ENCODE data around the gene TMC4.
A peak's percentile ranks its signal among the peaks of the same experiment; 100 is the strongest.

TMC4 gene

DNA sequence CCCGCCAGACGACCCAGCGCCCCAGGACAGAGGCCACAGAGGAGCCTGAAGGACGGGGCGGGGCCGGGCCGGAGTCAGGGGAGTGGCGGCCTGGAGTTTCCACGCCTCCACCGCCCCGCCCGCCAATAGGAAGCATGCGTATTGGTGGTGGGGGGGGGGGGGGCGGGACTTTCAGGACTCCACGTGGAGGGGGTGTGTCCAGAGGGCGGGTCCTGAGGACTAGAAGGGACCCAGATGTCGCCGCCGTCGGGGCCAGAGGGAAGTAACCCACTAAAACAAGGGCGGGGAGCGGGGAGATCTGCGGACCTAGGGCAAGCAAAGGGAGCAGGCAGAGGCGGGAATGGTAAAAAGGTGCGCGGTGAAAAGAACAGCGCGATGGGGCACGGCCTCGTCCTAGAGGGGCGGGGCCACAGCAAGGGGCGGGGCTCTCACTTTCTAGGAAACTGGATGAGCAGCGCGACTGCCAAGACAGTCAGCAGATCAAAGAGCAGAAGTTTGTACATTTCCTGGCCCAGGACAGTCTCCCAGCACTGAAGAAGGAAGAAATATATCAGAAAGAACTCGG lies 10.6 kb downstream of the TMC4 start:
- no peak for TF ChIP-seq JUND (IDR thresholded peaks at IDR 0.05; ENCODE audit: low read depth)
- peak in 1 of 2 experiments; percentile 88 for DNase-seq (ENCODE audit: low read depth in 1 of 2, low spot score in 1 of 2)
- in situ Hi-C loops (cut with HindIII; ENCODE audit: low pct_unique_long_range_greater_than_20kb, low sequenced_read_pairs): no loop called here

DNA sequence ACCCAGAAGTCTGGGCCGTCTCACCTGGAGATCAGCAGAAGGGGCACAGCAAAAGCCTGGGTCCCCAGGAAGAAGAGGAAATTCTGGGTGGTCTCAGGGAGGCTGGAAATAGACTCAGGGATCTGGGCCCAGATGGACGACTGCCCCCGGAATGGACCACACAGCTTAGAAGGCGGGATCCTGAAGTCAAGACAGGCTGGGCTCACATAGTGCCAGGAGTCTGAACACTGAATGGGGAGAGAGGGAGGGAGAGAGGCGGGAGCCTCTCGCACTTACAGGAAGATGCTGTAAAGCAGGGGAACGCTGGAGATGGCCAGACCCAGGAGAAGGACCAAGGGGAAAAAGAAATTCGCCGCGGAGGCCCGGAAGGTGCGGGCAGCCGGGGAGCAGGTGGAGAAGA lies 12.1 kb downstream of the TMC4 start:
- in situ Hi-C loops (cut with HindIII; ENCODE audit: low pct_unique_long_range_greater_than_20kb, low sequenced_read_pairs): no loop called here
- DNase-seq (ENCODE audit: low read depth in 1 of 2, low spot score in 1 of 2): no peak
- TF ChIP-seq JUND (IDR thresholded peaks at IDR 0.05; ENCODE audit: low read depth): no peak

DNA sequence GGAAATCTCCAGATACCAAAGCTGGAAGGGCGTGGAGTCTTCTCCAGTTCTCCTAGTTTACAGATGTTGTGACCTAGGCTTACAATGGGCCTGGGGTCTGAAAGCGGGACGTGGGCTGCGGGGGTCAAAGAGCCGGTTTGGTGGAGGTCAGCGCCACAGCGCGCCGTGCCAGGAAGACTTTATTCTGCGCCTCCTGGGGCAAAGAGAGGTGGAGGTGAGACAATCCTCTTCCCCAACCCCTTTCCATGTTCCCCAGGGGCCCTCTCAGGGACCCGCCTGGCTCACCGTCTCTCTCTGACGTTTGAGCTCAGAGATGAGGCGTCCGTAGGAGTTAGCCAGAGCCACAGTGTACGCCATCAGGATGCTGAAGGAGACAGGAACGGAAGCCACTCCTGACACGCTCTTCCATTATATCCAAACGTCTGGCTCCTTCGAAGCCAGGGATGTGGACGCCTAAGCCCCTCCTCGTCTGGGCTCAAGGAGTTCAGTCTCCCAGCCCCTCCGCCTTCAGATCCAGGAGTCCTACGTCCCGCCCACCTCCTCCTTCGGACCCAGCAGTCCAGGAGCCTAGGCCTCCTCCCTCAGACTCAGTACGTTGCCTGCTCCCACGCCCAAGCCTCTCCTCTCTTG lies 12.7 kb downstream of the TMC4 start:
- TF ChIP-seq JUND (IDR thresholded peaks at IDR 0.05; ENCODE audit: low read depth): no peak
- in situ Hi-C loops (cut with HindIII; ENCODE audit: low pct_unique_long_range_greater_than_20kb, low sequenced_read_pairs): no loop called here
- DNase-seq (ENCODE audit: low read depth in 1 of 2, low spot score in 1 of 2): no peak

DNA sequence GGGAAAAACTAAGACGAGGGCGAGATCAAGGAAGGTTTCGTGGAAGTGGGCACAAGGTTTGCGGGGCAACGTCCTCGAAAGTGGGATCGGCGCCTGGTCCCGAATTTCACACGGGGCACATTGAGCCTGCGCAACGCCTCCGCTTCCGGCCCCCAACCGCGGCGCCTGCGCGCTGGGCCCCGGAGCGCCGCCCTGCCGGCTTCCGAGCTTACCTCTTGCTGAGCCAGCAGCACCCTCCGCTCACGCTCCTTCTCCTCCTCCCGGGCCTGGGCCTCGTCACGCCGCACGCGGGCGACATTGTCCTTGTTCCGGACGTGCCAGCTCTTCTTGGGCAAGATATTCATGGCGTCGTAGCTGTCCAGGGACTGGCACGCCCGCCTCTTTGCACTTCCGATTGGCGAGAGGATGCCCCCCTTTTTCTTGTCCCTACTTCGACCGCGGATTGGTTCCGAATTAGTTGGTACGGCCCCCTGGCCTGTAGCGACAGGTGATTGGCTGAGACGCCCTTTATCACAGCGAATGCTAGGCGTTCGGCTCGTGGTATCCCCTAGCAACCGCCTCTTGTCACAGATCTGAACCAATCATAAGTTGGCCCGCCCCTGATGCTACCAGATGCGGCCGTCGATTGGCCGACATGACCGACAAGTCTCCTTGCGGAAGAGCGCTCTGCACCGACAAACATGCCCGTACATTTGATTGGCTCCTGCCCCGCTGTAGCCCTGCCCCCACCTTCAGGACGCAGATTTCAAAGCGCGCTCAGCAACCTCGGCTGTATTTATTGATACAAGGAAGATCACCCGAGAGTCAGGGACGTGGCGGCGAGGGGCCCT lies 13.4 kb downstream of the TMC4 start, which contains the start of gene LENG1:
LENG1 (minus strand) TSS at position 370 of the 830 bp plus-strand sequence; CDS start at position 344, 26 bp downstream.
- DNase-seq (ENCODE audit: low read depth in 1 of 2, low spot score in 1 of 2): peak; percentile 94 to 100
- in situ Hi-C loops (cut with HindIII; ENCODE audit: low pct_unique_long_range_greater_than_20kb, low sequenced_read_pairs): no loop called here
- no peak for TF ChIP-seq JUND (IDR thresholded peaks at IDR 0.05; ENCODE audit: low read depth)

DNA sequence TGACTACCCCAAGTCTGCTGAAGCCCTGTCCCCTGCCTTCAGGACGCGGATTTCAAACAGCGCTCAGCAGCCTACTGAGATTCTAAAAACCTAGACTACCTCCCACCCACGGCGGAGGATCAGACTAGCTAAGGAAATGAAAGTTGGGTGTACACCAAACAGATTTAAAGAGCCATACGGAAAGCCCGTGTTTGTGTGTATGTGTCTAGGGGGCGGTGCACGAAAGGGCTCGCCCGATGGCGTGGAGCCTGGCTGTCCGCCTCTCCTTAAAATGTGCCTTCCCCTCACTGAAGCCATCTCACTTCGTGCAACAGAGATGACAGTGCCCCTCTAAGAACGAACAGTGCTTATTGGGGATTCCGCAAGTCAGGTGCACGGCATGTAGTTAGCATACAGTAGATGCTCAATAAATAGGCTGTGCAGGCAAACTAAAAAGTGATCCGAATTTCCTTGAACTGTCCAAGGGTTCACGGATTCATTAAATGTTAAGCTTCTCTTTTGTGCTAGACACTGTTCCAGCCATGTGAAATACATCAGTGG lies 14.1 kb downstream of the TMC4 start:
- in situ Hi-C loops (cut with HindIII; ENCODE audit: low pct_unique_long_range_greater_than_20kb, low sequenced_read_pairs): no loop called here
- no peak for DNase-seq (ENCODE audit: low read depth in 1 of 2, low spot score in 1 of 2)
- no peak for TF ChIP-seq JUND (IDR thresholded peaks at IDR 0.05; ENCODE audit: low read depth)

DNA sequence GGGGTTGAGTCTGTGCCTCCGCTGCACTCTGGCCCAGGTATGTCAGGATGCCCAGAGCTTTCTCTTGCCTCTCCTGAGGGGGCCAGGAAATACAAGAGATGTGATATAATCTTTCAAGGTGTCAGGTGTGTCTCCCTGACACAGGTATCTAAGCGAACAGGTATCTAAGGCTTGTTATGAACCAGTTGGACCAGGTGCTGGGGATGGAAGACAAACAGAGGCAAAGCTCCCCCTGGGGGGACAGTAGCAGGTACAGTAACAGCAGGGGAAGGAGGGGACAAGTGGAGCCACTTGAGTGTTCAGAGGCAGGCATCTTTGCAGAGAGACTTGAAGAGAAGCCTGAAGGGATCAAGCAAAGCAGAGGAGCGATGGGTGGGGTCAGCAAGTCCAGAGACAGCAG lies 16.0 kb downstream of the TMC4 start:
- in situ Hi-C loops (cut with HindIII; ENCODE audit: low pct_unique_long_range_greater_than_20kb, low sequenced_read_pairs): no loop called here
- peak in 1 of 2 experiments; percentile 77 for DNase-seq (ENCODE audit: low read depth in 1 of 2, low spot score in 1 of 2)
- no peak for TF ChIP-seq JUND (IDR thresholded peaks at IDR 0.05; ENCODE audit: low read depth)

DNA sequence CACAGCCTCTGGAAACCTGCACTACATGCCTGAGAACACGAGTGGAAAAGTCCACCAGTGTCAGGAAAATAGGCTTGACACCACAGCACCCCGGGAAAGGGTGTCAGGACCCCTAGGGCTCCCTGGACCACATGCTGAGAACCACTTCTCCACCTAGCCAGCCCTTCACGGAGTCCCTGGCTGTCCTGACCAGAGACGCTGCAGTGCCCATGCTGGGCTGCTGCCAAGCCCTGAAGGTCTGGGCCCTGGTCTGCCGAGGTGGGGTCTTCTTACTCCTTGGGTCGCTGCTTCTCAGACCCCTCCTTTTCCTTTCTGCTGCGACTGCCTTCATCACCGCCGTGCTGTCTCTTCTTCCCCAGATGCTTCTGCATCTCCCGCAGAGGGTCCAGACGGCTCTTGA lies 16.5 kb downstream of the TMC4 start:
- TF ChIP-seq JUND (IDR thresholded peaks at IDR 0.05; ENCODE audit: low read depth): no peak
- in situ Hi-C loops (cut with HindIII; ENCODE audit: low pct_unique_long_range_greater_than_20kb, low sequenced_read_pairs): no loop called here

DNA sequence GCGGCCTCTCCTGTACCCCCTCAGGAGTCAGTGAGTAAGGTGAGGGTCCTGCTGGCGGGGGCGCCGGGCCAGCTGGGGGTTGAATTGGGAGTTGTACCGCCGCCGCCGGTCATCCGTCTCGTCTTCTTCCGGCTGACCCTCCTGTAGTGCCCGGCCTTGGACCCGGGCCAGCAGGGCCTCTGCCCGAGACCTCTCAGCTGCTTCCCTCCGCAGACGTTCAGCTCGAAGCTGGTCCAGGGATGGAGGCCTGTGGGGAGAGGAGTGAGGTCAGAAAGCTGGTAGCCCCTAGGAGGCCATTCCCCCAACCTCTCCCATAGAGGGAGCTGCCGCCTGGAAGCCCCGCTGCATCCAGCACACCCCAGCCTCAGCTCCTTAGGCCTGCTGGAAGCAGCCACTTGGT lies 17.3 kb downstream of the TMC4 start:
- in situ Hi-C loops (cut with HindIII; ENCODE audit: low pct_unique_long_range_greater_than_20kb, low sequenced_read_pairs): no loop called here
- no peak for TF ChIP-seq JUND (IDR thresholded peaks at IDR 0.05; ENCODE audit: low read depth)
- DNase-seq (ENCODE audit: low read depth in 1 of 2, low spot score in 1 of 2): no peak

More for the DNA sequence above, 16.5 kb downstream of the TMC4 start:
- DNase-seq (ENCODE audit: low read depth in 1 of 2, low spot score in 1 of 2): no peak

DNA sequence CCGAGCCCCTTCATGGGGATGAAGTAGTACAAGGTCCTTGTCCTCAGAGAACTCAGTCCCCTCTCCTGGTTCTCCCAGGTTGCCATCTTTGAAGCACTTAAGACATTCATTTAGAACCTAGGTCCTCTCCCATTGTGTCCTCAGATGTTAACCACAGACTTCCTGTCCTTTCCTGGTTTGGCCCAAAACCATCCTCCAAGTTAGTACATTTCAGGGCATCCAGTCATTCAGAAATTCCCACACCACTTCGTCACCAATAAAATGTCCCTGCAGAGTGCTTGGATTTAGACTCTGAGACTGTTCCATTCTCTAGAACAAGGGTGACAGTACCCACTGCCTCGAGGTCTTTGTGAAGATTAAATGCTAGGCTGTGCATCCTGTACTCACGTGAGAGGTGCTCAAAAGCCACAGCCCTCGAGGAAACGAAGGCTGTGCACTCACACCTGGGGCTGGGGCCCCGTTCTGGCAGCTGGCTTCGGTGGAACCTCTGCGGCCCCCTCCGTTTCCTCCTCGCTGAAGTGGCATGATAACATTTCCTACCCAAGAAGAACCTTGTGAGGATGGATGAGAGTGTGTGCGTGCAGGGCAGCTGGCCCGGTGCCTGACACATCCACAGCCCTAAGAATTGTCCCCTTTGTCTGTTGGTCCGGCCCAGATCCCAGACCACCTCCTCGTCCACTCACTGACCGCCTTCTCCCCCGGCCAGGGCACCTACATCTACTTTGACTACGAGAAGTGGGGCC lies 18.2 kb downstream of the TMC4 start:
- no peak for TF ChIP-seq JUND (IDR thresholded peaks at IDR 0.05; ENCODE audit: low read depth)
- in situ Hi-C loops (cut with HindIII; ENCODE audit: low pct_unique_long_range_greater_than_20kb, low sequenced_read_pairs): no loop called here
- no peak for DNase-seq (ENCODE audit: low read depth in 1 of 2, low spot score in 1 of 2)

DNA sequence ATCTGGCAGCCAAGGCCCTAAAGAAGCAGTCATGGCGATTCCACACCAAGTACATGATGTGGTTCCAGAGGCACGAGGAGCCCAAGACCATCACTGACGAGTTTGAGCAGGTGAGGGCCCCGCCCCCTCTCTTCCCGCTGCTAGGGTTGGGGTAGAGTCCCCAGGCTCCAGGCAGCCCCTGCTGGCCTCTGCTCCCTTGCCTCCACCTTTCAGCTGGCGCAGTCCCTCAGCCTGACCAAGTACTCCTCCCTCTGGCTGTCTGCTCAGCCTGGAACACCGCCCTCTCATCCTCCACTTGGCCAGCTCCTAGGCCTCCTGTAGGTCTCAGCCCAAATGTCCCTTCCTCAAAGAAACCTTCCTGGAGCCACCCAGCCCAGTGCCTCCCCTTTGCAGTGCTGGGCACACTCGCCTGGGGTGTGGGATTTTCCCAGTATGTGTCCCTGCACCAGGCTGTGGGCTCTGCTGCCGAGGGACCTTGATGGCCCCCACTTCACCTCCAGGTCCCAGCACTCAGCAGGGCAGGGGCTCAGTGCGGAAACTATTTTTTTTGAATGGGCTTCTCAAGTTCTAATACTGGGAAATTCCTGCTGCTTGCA lies 19.1 kb downstream of the TMC4 start:
- in situ Hi-C loops (cut with HindIII; ENCODE audit: low pct_unique_long_range_greater_than_20kb, low sequenced_read_pairs): no loop called here
- TF ChIP-seq JUND (IDR thresholded peaks at IDR 0.05; ENCODE audit: low read depth): no peak
- DNase-seq (ENCODE audit: low read depth in 1 of 2, low spot score in 1 of 2): no peak

DNA sequence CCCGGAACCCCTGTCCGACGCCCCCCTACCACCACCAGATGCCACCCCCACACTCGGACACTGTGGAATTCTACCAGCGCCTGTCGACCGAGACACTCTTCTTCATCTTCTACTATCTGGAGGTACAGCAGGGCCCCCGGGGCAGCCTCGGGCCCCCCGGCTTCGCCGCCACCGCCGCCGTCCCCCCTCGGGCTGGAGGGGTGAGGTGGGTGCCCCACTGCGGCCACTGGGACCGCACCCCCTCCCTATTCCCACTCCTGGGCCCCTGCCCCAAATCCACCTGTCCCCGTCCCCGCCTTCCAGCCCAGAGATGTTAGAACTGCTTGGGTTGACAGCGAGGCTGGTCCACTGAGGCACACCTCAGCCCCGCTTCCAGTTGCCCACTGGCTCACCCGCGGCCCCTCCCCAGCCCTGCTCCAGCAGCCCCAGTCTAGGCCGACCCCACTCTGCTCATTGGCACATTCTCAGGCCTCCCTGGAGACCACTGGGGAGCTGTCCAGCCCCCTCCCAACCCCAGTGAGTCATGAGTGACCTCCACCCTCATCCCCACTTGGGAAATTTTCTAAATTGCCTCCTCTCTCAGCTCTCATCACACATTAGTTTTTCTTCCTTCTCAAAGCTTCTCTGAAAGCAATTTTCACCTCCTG lies 20.0 kb downstream of the TMC4 start:
- no peak for DNase-seq (ENCODE audit: low read depth in 1 of 2, low spot score in 1 of 2)
- in situ Hi-C loops (cut with HindIII; ENCODE audit: low pct_unique_long_range_greater_than_20kb, low sequenced_read_pairs): no loop called here
- no peak for TF ChIP-seq JUND (IDR thresholded peaks at IDR 0.05; ENCODE audit: low read depth)

All from T47D (cell line).